Spinal cord (tissue), 10 donors: ENCODE measurements around the gene ASCL1. TPM values are rescaled to one million over a fixed set of nuclear protein-coding genes. Genes with fewer than 3 reads are reported as not detected.
A peak's percentile ranks its signal among the peaks of the same experiment; 100 is the strongest.

ENCODE experiments used
- DNase-seq, 6 donors: peaks; one replicate each; pipeline versions ENCODE4 v3.0.0 to v3.0.0-alpha.2; 2013 to 2015; ENCODE audit warnings: low spot score in 6 of 6, low read depth in 4 of 6
- H3K27ac ChIP-seq: one replicate; pipeline ENCODE4 v1.5.1; 2013; ENCODE audit warnings: low read depth, low read length, control low read depth
- H3K27me3 ChIP-seq: one replicate; pipeline ENCODE4 v1.6.1; 2013; ENCODE audit warnings: low read length; ENCODE audit not compliant: control insufficient read depth, insufficient read depth
- H3K36me3 ChIP-seq: one replicate; pipeline ENCODE4 v1.6.1; 2013; ENCODE audit warnings: low read length; ENCODE audit not compliant: control insufficient read depth, insufficient read depth
- H3K4me1 ChIP-seq: one replicate; pipeline ENCODE4 v1.6.1; 2013; ENCODE audit warnings: low read length; ENCODE audit not compliant: control insufficient read depth, insufficient read depth
- H3K4me3 ChIP-seq: one replicate; pipeline ENCODE4 v1.5.1; 2013; ENCODE audit warnings: low read depth, low read length, control low read depth
- H3K9me3 ChIP-seq: one replicate; pipeline ENCODE4 v1.6.1; 2013; ENCODE audit warnings: low read length; ENCODE audit not compliant: control insufficient read depth, insufficient read depth
- WGBS: methylation state at CpG from one replicate; pipeline ENCODE4 v1.1.5; 2013; ENCODE audit warnings: missing lambda C conversion rate; ENCODE audit not compliant: insufficient coverage; 5-methylcytosine and 5-hydroxymethylcytosine counted together
- long read RNA-seq, 4 donors: transcript quantifications; one replicate each; lab custom pipeline, GENCODE V29; 2026
- polyA plus RNA-seq, 2 donors: library from polyadenylated mRNA; unstranded; fragments of 120-200 nt; gene quantifications; one replicate each; pipeline ENCODE4 v1.2.1, GENCODE V29; 2013; ENCODE audit not compliant: insufficient read length in 2 of 2
- total RNA-seq, 2 donors: library from RNA; depleted of rRNA in 1 of 2; stranded (reverse); fragments of 120-200 nt in 1 of 2; fragments of >200 nt in 1 of 2; gene quantifications; one replicate each; pipeline versions ENCODE4 v1.2.3 to v1.2.4, GENCODE V29; 2013 to 2014
- donor health status: healthy.

ASCL1 gene
- total RNA-seq: 10 to 100 TPM in 1 of 2 donors, 1 to 10 TPM in 1; 7.6 to 10.1 TPM
- polyA plus RNA-seq: 10 to 100 TPM; 37.3 to 46.1 TPM
- long read RNA-seq, donor 1, transcript ASCL1-201 (2 exons, 2,472 nt): major isoform, 33 of 48 reads
- long read RNA-seq, donor 1, partial matches to known transcripts: 15 of 48 reads
- long read RNA-seq, donor 1, other reads (novel, unspliced or antisense): 0 of 48 reads
- long read RNA-seq, donor 2, transcript ASCL1-201 (2 exons, 2,472 nt): major isoform, 35 of 35 reads
- long read RNA-seq, donor 2, partial matches to known transcripts: 0 of 35 reads
- long read RNA-seq, donor 2, other reads (novel, unspliced or antisense): 0 of 35 reads
- long read RNA-seq, donor 3, transcript ASCL1-201 (2 exons, 2,472 nt): major isoform, 9 of 9 reads
- long read RNA-seq, donor 3, partial matches to known transcripts: 0 of 9 reads
- long read RNA-seq, donor 3, other reads (novel, unspliced or antisense): 0 of 9 reads
- long read RNA-seq, donor 4, partial matches to known transcripts: 0 of 4 reads
- long read RNA-seq, donor 4, other reads (novel, unspliced or antisense): 0 of 4 reads

DNA sequence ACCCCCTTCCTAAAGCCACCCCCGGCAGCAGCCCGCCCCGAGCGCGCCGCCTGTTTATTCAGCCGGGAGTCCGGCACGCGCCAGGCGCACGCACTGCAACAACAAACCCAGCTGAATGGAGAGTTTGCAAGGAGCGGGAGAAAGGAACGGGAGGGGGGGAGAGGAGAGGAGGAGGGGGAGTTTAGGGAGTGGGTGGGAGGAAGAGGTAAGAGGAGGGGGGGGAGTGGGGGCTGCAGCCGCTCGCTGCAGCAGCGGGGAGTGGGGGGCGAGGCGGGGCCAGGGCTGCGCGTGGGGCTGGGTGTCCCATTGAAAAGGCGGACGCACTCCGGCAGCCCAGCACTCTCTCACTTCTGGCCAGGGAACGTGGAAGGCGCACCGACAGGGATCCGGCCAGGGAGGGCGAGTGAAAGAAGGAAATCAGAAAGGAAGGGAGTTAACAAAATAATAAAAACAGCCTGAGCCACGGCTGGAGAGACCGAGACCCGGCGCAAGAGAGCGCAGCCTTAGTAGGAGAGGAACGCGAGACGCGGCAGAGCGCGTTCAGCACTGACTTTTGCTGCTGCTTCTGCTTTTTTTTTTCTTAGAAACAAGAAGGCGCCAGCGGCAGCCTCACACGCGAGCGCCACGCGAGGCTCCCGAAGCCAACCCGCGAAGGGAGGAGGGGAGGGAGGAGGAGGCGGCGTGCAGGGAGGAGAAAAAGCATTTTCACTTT lies at the start of gene ASCL1:
Gene ASCL1 (plus strand): TSS at position 336 of the 712 bp plus-strand sequence. CDS start 571 bp downstream, outside the sequence.
- Histone ChIP-seq H3K9me3 (no peaks in the 10 kb centered on the region), H3K27ac (peak within 1 kb of the TSS; percentile 84), H3K36me3 (no peaks in the 10 kb centered on the region), H3K4me1 (peaks cover 35% of the 10 kb centered on the region), H3K27me3 (peaks cover 49% of the 10 kb centered on the region), H3K4me3 (peak within 1 kb of the TSS; percentile 59)
- DNase-seq: peak in 3 of 6 donors; percentile 56 to 91 (median 89)
- WGBS: under 1% methylated on average over 26 of the region's 52 CpGs

DNA sequence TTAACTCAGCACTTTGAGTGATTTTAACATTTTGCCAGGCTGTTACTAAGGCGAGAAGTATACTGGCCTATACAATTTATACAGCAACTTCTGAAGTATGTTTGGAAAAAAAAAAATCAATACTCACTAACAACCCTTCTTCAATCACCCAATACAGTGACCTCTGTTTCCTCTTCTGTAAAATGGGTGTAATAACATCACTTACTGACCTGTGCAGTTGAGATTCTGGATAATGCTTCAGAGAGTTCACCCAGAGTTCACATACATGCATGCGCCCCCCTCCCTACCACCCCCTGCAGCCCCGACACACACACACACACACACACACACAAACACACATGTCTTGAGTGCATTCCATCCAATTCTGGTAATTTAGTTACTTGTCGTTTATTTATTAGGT lies 49.6 kb upstream of the ASCL1 start:
- H3K27ac ChIP-seq: no peak overlapping the region
- H3K36me3 ChIP-seq: no peaks in the 10 kb centered on the region
- no peaks in the 10 kb centered on the region for H3K4me1 ChIP-seq
- whole genome bisulfite sequencing: no CpG with 5 or more reads among the region's 4 CpGs
- H3K27me3 ChIP-seq: no peaks in the 10 kb centered on the region
- no peaks in the 10 kb centered on the region for H3K9me3 ChIP-seq
- no peak for DNase-seq
- no peak overlapping the region for H3K4me3 ChIP-seq

DNA sequence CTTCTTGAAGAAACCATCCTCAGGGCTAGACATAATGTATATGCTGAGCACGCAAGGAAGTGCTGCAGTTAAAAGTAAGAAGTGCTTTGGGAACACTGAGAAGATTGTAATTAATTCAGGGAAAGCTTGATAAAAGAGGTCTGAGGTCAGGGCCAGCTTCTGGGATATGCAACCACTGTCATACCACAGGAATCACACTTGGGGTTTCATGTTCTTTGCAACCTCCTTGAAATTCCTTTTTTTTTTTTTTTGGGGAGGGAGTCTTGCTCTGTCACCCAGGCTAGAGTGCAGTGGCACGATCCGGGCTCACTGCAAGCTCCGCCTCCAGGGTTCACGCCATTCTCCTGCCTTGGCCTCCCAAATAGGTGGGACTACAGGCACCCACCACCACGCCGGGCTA lies 47.3 kb upstream of the ASCL1 start:
- no peaks in the 10 kb centered on the region for H3K27me3 ChIP-seq
- H3K4me1 ChIP-seq: no peaks in the 10 kb centered on the region
- no peaks in the 10 kb centered on the region for H3K9me3 ChIP-seq
- WGBS: 88% methylated on average over 3 of the region's 7 CpGs
- no peak for DNase-seq
- no peak overlapping the region for H3K27ac ChIP-seq
- no peak overlapping the region for H3K4me3 ChIP-seq
- no peaks in the 10 kb centered on the region for H3K36me3 ChIP-seq

DNA sequence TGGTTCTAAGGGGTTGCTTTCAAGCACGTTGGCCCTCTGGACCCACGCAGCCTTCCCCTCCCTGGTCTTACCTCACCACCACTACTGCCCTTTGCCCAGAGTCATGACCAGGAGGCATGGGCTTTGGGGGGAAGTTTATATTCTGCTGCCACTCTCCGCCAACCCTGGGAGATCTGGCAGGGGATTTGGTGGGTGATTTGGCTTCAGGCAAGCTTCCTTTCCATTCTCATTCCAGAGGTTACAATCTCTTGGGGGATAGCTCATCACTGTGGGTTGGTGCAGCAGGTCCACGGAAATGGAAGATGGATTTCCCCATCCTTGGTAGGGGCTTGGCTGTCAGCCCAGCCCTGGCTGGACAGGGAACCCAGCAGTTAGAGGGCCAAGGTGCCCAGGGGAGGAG lies 46.7 kb upstream of the ASCL1 start:
- no peak for DNase-seq
- Histone ChIP-seq H3K27ac (no peak overlapping the region), H3K4me3 (no peak overlapping the region), H3K27me3 (no peaks in the 10 kb centered on the region), H3K4me1 (no peaks in the 10 kb centered on the region), H3K9me3 (no peaks in the 10 kb centered on the region), H3K36me3 (no peaks in the 10 kb centered on the region)
- WGBS: no CpG with 5 or more reads among the region's 4 CpGs

DNA sequence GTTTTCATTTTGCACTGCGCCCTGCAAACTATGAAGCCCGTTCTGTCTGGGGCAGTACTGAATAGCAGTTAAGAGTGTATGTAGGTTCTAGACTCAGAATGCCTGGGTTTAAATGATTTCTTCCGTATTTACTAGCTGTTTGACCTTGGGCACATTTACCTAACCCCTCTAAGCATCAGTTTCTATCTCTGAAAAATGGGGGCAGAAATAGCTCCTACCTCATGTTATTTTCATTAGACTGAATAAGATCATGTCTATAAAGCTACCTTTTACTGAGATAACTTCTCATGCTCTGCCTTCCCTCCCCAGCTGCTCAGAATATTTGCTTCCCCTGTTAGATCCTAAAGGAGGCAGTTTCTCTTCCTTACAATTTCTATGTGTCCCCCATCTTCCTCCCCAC lies 46.2 kb upstream of the ASCL1 start:
- Histone ChIP-seq H3K27me3 (no peaks in the 10 kb centered on the region), H3K36me3 (no peaks in the 10 kb centered on the region), H3K27ac (no peak overlapping the region), H3K4me1 (no peaks in the 10 kb centered on the region), H3K9me3 (no peaks in the 10 kb centered on the region), H3K4me3 (no peak overlapping the region)
- WGBS: 100% methylated on average over 2 of the region's 3 CpGs
- no peak for DNase-seq

DNA sequence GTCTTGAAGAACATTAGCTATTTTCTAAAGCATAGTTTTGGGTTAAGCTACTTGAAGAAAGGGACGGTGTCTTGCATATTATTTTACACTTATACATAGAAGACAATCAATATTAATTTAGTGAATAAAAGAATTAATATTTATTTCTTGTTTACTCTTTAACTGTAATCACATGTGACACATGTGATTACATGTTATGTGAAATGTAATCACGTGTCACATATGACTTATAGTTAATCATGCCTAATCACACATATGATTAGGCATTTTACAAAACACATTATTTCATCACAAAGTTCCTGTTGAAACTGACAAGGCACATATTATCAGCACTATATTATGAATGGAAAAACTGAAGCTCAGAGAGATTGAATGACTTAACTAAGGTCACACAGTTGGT lies 45.2 kb upstream of the ASCL1 start:
- Histone ChIP-seq H3K27me3 (no peaks in the 10 kb centered on the region), H3K4me1 (peaks cover 4% of the 10 kb centered on the region), H3K9me3 (no peaks in the 10 kb centered on the region), H3K4me3 (no peak overlapping the region), H3K36me3 (no peaks in the 10 kb centered on the region), H3K27ac (no peak overlapping the region)
- no peak for DNase-seq
- WGBS: no CpG with 5 or more reads among the region's 2 CpGs

DNA sequence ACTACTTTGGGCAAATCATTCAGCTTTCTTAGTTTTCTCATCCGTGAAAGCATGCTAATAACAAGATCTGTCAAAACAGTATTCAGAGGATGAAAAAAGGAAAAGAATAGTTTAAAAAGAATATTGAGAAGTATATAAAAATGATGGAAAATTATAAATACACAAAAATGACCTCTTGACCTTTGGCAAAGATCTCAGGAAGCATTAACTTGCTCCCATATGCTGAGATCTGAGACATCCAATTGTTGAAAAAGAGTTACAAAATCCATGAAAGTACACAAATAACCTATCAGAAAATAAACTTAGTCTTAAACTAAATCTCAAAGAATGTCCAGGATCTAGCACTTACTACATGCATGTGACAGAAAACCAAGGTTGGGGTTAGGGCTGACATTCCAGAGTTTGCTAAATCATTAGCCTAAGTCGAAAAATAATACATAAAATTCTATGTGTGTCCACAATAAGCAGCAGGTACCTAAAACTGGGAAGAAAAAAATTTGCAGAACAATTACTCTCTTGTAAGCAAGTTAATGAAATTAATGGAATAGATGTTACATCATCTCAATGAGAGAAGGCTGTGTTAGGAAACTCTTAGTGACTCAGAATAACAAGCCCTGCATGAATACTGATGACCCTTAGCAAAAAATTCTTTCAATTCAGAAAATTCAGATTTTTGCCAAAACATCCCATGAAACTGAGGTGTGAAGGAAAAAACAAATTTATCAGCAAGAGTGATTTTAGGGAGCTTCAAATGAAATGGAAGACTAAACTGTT lies 43.8 kb upstream of the ASCL1 start:
- Histone ChIP-seq H3K4me3 (no peak overlapping the region), H3K27ac (no peak overlapping the region), H3K27me3 (no peaks in the 10 kb centered on the region), H3K36me3 (no peaks in the 10 kb centered on the region), H3K4me1 (peaks cover 7% of the 10 kb centered on the region), H3K9me3 (no peaks in the 10 kb centered on the region)
- no peak for DNase-seq
- WGBS: no CpG with 5 or more reads among the region's 2 CpGs

DNA sequence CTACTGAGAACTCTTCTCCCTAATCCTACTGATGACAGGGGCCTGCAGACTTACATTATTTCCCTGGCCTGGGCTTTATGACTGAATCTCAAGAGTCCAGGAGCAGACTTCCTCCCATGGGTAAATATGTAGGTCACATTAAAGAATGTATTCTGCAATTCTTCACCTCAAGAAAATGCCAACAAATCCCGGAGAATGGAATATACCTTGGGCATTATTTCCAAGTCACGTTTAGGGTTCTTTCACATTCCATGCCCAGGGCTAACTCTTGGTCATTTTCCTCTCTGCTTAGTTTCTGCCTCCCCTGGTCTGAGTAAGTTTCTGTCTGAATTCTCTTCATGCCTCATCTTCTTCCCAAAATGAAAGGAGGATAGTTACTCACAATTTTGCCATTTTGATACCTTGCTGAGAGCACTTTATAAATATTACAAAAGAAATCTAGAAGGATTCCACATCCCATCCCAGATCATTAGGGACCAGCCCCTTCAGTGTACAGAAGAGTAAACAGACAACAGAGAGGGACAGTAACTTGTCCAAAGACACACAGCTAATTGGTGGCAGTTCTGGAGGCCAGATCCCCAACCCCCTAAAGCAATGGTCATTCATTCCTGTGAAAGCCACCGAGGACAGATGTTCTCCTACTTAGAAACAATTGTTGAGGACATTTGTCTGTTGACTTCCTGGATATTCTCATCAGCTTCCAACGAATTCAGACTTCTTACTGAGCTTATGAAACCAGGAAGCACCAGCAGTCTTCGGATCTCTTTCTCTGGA lies 41.0 kb upstream of the ASCL1 start:
- WGBS: 67% methylated on average over 4 of the region's 5 CpGs
- H3K27ac ChIP-seq: no peak overlapping the region
- no peak for DNase-seq
- peaks cover 7% of the 10 kb centered on the region for H3K4me1 ChIP-seq
- H3K4me3 ChIP-seq: no peak overlapping the region
- no peaks in the 10 kb centered on the region for H3K9me3 ChIP-seq
- H3K36me3 ChIP-seq: no peaks in the 10 kb centered on the region
- H3K27me3 ChIP-seq: no peaks in the 10 kb centered on the region
